ENCODE data around the gene ART3. TPM values are rescaled to one million over a fixed set of nuclear protein-coding genes. Genes with fewer than 3 reads are reported as not detected.

Gene ART3
- total and polyA plus RNA-seq, 2 of the 8 experiments (the other 6 are each of a cell fraction or from before 2014, with no cell fraction given), result 0.21 to 0.63 TPM

GRCh38 chr4:76055016-76055415 lies 19.5 kb upstream of the ART3 start:
- Histone ChIP-seq H3K27me3 (replicated peaks in 1 of 4; ENCODE audit: control insufficient read depth in 3 of 4, extremely low read depth in 1 of 4, insufficient read depth in 3 of 4, low read length in 3 of 4) (no peaks in the 10 kb centered on the region), H4K91ac (replicated peaks; ENCODE audit: insufficient read length, low read length) (no peak overlapping the region), H2AFZ (ENCODE audit: low read length) (peak overlapping the region; percentile 36; the same call in 1 of the 2 replicates), H2BK20ac (ENCODE audit: low read length) (no peak overlapping the region), H3K56ac (replicated peaks; ENCODE audit: insufficient read length, low read depth, low read length) (no peak overlapping the region), H3K14ac (ENCODE audit: insufficient read length) (no peak overlapping the region), H3K36me3 (ENCODE audit: control insufficient read depth in 2 of 4, insufficient read depth in 4 of 4, low read length in 3 of 4) (no peaks in the 10 kb centered on the region), H3K23me2 (ENCODE audit: low read depth, low read length) (no peaks in the 10 kb centered on the region), H2BK15ac (ENCODE audit: low read length) (no peak overlapping the region), H2AK5ac (ENCODE audit: low read depth, low read length) (no peak overlapping the region), H2BK5ac (ENCODE audit: low read depth, low read length) (no peak overlapping the region), H3K18ac (ENCODE audit: extremely low read depth, low read length) (no peak overlapping the region), H3K9me3 (ENCODE audit: insufficient read depth in 2 of 2, low read depth in 1 of 2, low read length in 1 of 2) (peaks cover 0 to 6% of the 10 kb centered on the region in 2 experiments; a peak in 1 of 4 replicates), H3K9ac (replicated peaks in 1 of 4; ENCODE audit: extremely low read depth in 1 of 4, low read depth in 3 of 4, low read length in 3 of 4) (no peak overlapping the region), H3K79me2 (ENCODE audit: control insufficient read depth in 1 of 2, insufficient read depth in 2 of 2, low read length in 2 of 2) (no peaks in the 10 kb centered on the region), H4K20me1 (replicated peaks in 1 of 2; ENCODE audit: control insufficient read depth in 1 of 2, insufficient read depth in 2 of 2, low read length in 2 of 2) (no peaks in the 10 kb centered on the region), H3K23ac (ENCODE audit: insufficient read length) (no peak overlapping the region), H4K8ac (ENCODE audit: extremely low read depth, insufficient read depth, low read length) (no peak overlapping the region), H4K5ac (ENCODE audit: insufficient read length, low read depth, low read length) (no peak overlapping the region), H2BK120ac (replicated peaks; ENCODE audit: low read depth, low read length) (no peak overlapping the region), H3K4me3 (ENCODE audit: extremely low read depth in 1 of 4, insufficient read depth in 2 of 4, low read depth in 3 of 4, low read length in 4 of 4) (no peak overlapping the region), H3K4me1 (replicated peaks in 1 of 4; ENCODE audit: control insufficient read depth in 3 of 4, insufficient read depth in 4 of 4, low read length in 3 of 4) (peaks cover 0 to 13% (median 10%) of the 10 kb centered on the region in 4 experiments; a peak in 4 of 7 replicates), H3K4me2 (ENCODE audit: insufficient read depth in 1 of 2, low read depth in 2 of 2, low read length in 2 of 2) (peak overlapping the region in 1 of 2 experiments; percentile 25; a peak in 1 of 4 replicates), H2BK12ac (ENCODE audit: low read depth, low read length) (no peak overlapping the region), H3K4ac (replicated peaks; ENCODE audit: insufficient read length, low read depth, low read length) (no peak overlapping the region), H3K79me1 (ENCODE audit: low read depth, low read length) (no peaks in the 10 kb centered on the region), H3K27ac (ENCODE audit: low read depth, low read length) (no peak overlapping the region)
- ChIA-PET POLR2A (ENCODE audit: partially characterized antibody) (interaction anchor here (0.7 kb wide), 1 partner anchor 103 kb away, joined by 3 read pairs; no protein-coding TSS in a partner anchor), CTCF (ENCODE audit: partially characterized antibody) (interaction anchor here (1.2 to 4.1 kb wide), 5 partner anchors 8 to 165 kb away, joined by 3 to 25 read pairs (median 7); no protein-coding TSS in a partner anchor)
- DNase-seq (ENCODE audit: low read depth in 1 of 2, low spot score in 2 of 2) (no peak), FAIRE-seq (no peak)
- WGBS, 2 experiments (ENCODE audit: extremely low coverage in 1 of 2, insufficient coverage in 1 of 2, insufficient read length in 1 of 2, insufficient replicate concordance in 2 of 2, low coverage in 1 of 2, low lambda C conversion rate in 2 of 2, missing lambda C conversion rate in 1 of 2), result 90% methylated on average over 2 of the region's 2 CpGs; no CpG with 5 or more reads in 1 of the 2 experiments
- TF ChIP-seq EGR1 (IDR thresholded peaks at IDR 0.05; ENCODE audit: borderline replicate concordance, low read depth, low read length) (no peak), SAP30 (IDR thresholded peaks at IDR 0.05; ENCODE audit: insufficient read depth, insufficient replicate concordance, low read length) (no peak), SIN3A (conservative IDR thresholded peaks at IDR 0.05 in 1 of 2, IDR thresholded peaks at IDR 0.05 in 1 of 2; ENCODE audit: low read depth in 1 of 2, low read length in 2 of 2) (no peak), JUND (IDR thresholded peaks at IDR 0.05; ENCODE audit: low read length) (no peak), NRF1 (IDR thresholded peaks at IDR 0.05; ENCODE audit: low read depth, low read length) (no peak), RXRA (IDR thresholded peaks at IDR 0.05; ENCODE audit: insufficient read depth, low read depth, low read length) (no peak), SP1 (IDR thresholded peaks at IDR 0.05; ENCODE audit: low read depth, low read length) (no peak), E2F6 (IDR thresholded peaks at IDR 0.05) (no peak), EZH2 (IDR thresholded peaks at IDR 0.05; ENCODE audit: low read depth, low read length, severe bottlenecking) (no peak), SIX5 (IDR thresholded peaks at IDR 0.05; ENCODE audit: low read depth, low read length) (no peak), CBX8 (IDR thresholded peaks at IDR 0.05; ENCODE audit: borderline replicate concordance, low read depth, low read length) (no peak), MAX (IDR thresholded peaks at IDR 0.05) (no peak)
